Measurements from ENCODE around the gene LHFPL6.

Gene LHFPL6

DNA sequence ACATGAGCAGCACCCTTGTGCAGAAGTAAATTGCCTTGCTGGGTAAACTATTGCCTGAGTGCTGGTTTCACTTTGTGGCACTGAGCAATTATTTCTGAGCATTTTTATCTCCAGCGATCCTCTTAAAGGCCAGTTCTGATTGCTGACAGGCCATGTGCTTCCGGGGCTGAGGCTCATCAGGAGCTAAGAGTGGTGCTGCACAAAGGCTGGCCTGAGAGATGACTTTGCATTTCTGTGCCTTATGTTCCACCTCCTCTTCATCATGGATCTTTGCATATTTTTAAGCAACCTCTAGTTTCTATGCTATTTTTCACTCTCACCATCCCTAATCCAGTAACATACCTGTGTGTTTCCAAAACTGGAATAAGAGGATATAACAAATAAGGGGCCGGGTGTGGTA lies 34.9 kb upstream of the LHFPL6 start:
- no peak overlapping the region for H3K4me3 ChIP-seq (ENCODE audit: low read depth in 1 of 2, low read length in 2 of 2)
- H3K9ac ChIP-seq (ENCODE audit: low read depth, low read length): no peak overlapping the region
- H3K27me3 ChIP-seq (ENCODE audit: insufficient read depth, low read length, poor library complexity): peaks cover 3% of the 10 kb centered on the region
- no peak for TF ChIP-seq EZH2 (IDR thresholded peaks at IDR 0.05; ENCODE audit: borderline replicate concordance, low read depth, low read length, severe bottlenecking)
- TF ChIP-seq, protein P1, sequence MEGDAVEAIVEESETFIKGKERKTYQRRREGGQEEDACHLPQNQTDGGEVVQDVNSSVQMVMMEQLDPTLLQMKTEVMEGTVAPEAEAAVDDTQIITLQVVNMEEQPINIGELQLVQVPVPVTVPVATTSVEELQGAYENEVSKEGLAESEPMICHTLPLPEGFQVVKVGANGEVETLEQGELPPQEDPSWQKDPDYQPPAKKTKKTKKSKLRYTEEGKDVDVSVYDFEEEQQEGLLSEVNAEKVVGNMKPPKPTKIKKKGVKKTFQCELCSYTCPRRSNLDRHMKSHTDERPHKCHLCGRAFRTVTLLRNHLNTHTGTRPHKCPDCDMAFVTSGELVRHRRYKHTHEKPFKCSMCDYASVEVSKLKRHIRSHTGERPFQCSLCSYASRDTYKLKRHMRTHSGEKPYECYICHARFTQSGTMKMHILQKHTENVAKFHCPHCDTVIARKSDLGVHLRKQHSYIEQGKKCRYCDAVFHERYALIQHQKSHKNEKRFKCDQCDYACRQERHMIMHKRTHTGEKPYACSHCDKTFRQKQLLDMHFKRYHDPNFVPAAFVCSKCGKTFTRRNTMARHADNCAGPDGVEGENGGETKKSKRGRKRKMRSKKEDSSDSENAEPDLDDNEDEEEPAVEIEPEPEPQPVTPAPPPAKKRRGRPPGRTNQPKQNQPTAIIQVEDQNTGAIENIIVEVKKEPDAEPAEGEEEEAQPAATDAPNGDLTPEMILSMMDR (IDR thresholded peaks at IDR 0.05; ENCODE audit: borderline replicate concordance, extremely low read depth, low read length, poor library complexity, severe bottlenecking): no peak
- no peaks in the 10 kb centered on the region for H4K20me1 ChIP-seq (ENCODE audit: insufficient read depth, low read length)
- no peak for ATAC-seq (ENCODE audit: insufficient read depth, low read depth)
- no peak overlapping the region for H2AFZ ChIP-seq (ENCODE audit: low read depth, low read length)
- no peaks in the 10 kb centered on the region for H3K4me1 ChIP-seq (ENCODE audit: insufficient read depth, low read length)
- no peak overlapping the region for H3K27ac ChIP-seq (ENCODE audit: low read length)
- DNase-seq: no peak
- H3K79me2 ChIP-seq (ENCODE audit: insufficient read depth, low read length): no peaks in the 10 kb centered on the region
- H3K36me3 ChIP-seq (ENCODE audit: insufficient read depth, low read length): no peaks in the 10 kb centered on the region
- no peak overlapping the region for H3K4me2 ChIP-seq (ENCODE audit: insufficient read depth, low read length)
- no peaks in the 10 kb centered on the region for H3K9me3 ChIP-seq (ENCODE audit: insufficient read depth, low read length, severe bottlenecking)

DNA sequence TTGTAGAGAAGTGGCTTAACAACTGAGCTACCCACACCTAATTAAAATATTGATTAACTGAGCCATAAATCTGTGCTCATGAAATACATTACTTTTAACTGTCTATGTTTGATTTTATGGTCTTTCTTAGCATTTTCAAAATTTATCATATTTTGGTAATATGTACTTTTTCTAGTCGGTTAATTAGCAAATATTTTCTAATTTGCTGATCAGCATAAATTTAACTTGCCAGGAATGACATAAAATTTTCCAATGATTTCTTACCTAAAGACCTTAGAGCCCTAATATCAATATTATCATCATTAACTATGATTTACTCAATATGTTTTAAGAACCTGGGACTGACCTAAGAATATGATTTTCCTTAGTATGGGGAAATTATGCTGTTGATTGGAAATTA lies 32.6 kb upstream of the LHFPL6 start:
- H3K4me3 ChIP-seq (ENCODE audit: low read depth in 1 of 2, low read length in 2 of 2): no peak overlapping the region
- TF ChIP-seq, protein P1 (IDR thresholded peaks at IDR 0.05; ENCODE audit: borderline replicate concordance, extremely low read depth, low read length, poor library complexity, severe bottlenecking): no peak
- no peak for TF ChIP-seq EZH2 (IDR thresholded peaks at IDR 0.05; ENCODE audit: borderline replicate concordance, low read depth, low read length, severe bottlenecking)
- no peak overlapping the region for H3K9ac ChIP-seq (ENCODE audit: low read depth, low read length)
- no peaks in the 10 kb centered on the region for H3K9me3 ChIP-seq (ENCODE audit: insufficient read depth, low read length, severe bottlenecking)
- DNase-seq (no peak), ATAC-seq (ENCODE audit: insufficient read depth, low read depth) (no peak)
- no peak overlapping the region for H3K27ac ChIP-seq (ENCODE audit: low read length)
- peaks cover 3% of the 10 kb centered on the region for H3K27me3 ChIP-seq (ENCODE audit: insufficient read depth, low read length, poor library complexity)
- H3K79me2 ChIP-seq (ENCODE audit: insufficient read depth, low read length): no peaks in the 10 kb centered on the region
- H3K4me1 ChIP-seq (ENCODE audit: insufficient read depth, low read length): no peaks in the 10 kb centered on the region
- H3K4me2 ChIP-seq (ENCODE audit: insufficient read depth, low read length): no peak overlapping the region
- no peaks in the 10 kb centered on the region for H4K20me1 ChIP-seq (ENCODE audit: insufficient read depth, low read length)
- no peak overlapping the region for H2AFZ ChIP-seq (ENCODE audit: low read depth, low read length)
- no peaks in the 10 kb centered on the region for H3K36me3 ChIP-seq (ENCODE audit: insufficient read depth, low read length)

DNA sequence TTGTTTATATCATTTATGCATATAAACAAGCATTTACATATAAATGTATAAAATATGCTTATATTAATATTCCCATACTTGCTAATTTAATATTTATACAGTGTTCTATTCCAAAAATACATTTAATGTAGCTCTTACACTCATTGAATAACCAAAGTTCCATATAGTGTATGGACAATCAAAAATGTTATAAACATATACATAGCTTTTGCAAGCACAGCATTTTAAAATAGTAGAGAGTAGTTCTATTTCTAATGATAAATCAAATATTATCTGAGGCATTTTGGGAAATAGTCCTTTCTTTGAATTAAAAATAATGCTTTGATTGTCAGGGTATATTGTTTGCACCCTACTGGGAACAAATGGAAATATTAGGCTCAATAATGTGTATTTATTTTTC lies 30.0 kb upstream of the LHFPL6 start:
- Histone ChIP-seq H4K20me1 (ENCODE audit: insufficient read depth, low read length) (no peaks in the 10 kb centered on the region), H3K9ac (ENCODE audit: low read depth, low read length) (no peak overlapping the region), H2AFZ (ENCODE audit: low read depth, low read length) (no peak overlapping the region), H3K27ac (ENCODE audit: low read length) (no peak overlapping the region), H3K27me3 (ENCODE audit: insufficient read depth, low read length, poor library complexity) (peaks cover 6% of the 10 kb centered on the region), H3K36me3 (ENCODE audit: insufficient read depth, low read length) (no peaks in the 10 kb centered on the region), H3K79me2 (ENCODE audit: insufficient read depth, low read length) (no peaks in the 10 kb centered on the region), H3K4me2 (ENCODE audit: insufficient read depth, low read length) (no peak overlapping the region), H3K4me1 (ENCODE audit: insufficient read depth, low read length) (no peaks in the 10 kb centered on the region), H3K9me3 (ENCODE audit: insufficient read depth, low read length, severe bottlenecking) (no peaks in the 10 kb centered on the region), H3K4me3 (ENCODE audit: low read depth in 1 of 2, low read length in 2 of 2) (no peak overlapping the region)
- ATAC-seq (ENCODE audit: insufficient read depth, low read depth) (no peak), DNase-seq (no peak)
- TF ChIP-seq EZH2 (IDR thresholded peaks at IDR 0.05; ENCODE audit: borderline replicate concordance, low read depth, low read length, severe bottlenecking): no peak
- TF ChIP-seq, protein P1 (IDR thresholded peaks at IDR 0.05; ENCODE audit: borderline replicate concordance, extremely low read depth, low read length, poor library complexity, severe bottlenecking): no peak

DNA sequence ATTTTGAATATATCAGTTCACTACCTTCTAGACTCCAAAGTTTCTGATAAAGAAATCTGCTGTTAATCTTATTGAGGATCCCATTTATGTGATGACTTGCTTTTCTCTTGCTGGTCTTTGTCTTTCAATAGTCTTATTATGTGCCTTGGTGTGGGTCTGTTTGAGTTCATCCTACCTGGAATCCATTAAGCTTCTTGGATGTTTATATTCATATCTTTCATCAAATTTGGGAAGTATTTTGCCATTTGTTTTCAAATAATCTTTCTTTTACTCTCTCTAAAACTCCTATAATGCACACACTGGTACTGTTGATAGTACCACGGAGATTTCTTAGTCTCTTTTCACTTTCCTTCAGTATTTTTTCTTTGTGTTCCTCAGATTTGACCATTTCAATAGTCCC lies 28.3 kb upstream of the LHFPL6 start:
- ATAC-seq (ENCODE audit: insufficient read depth, low read depth) (no peak), DNase-seq (no peak)
- H4K20me1 ChIP-seq (ENCODE audit: insufficient read depth, low read length): no peaks in the 10 kb centered on the region
- H2AFZ ChIP-seq (ENCODE audit: low read depth, low read length): no peak overlapping the region
- H3K79me2 ChIP-seq (ENCODE audit: insufficient read depth, low read length): no peaks in the 10 kb centered on the region
- H3K9me3 ChIP-seq (ENCODE audit: insufficient read depth, low read length, severe bottlenecking): no peaks in the 10 kb centered on the region
- peaks cover 6% of the 10 kb centered on the region for H3K27me3 ChIP-seq (ENCODE audit: insufficient read depth, low read length, poor library complexity)
- no peak overlapping the region for H3K9ac ChIP-seq (ENCODE audit: low read depth, low read length)
- H3K4me1 ChIP-seq (ENCODE audit: insufficient read depth, low read length): no peaks in the 10 kb centered on the region
- no peak overlapping the region for H3K4me3 ChIP-seq (ENCODE audit: low read depth in 1 of 2, low read length in 2 of 2)
- H3K27ac ChIP-seq (ENCODE audit: low read length): no peak overlapping the region
- H3K36me3 ChIP-seq (ENCODE audit: insufficient read depth, low read length): no peaks in the 10 kb centered on the region
- no peak for TF ChIP-seq EZH2 (IDR thresholded peaks at IDR 0.05; ENCODE audit: borderline replicate concordance, low read depth, low read length, severe bottlenecking)
- TF ChIP-seq, protein P1 (IDR thresholded peaks at IDR 0.05; ENCODE audit: borderline replicate concordance, extremely low read depth, low read length, poor library complexity, severe bottlenecking): no peak
- H3K4me2 ChIP-seq (ENCODE audit: insufficient read depth, low read length): no peak overlapping the region
